GM19193 (cell line): ENCODE data around the gene NMRK1.

Source experiments
- POLR2A ChIP-seq: IDR thresholded peaks from 4 replicates; pipeline ENCODE4 v1.6.1; 2011; ENCODE audit not compliant: insufficient read depth, insufficient read length; ENCODE audit errors: extremely low read depth

NMRK1 gene

GRCh38 chr9:75046725-75047345 is 41.1 kb downstream of the NMRK1 start:
- TF ChIP-seq POLR2A = no peak

DNA sequence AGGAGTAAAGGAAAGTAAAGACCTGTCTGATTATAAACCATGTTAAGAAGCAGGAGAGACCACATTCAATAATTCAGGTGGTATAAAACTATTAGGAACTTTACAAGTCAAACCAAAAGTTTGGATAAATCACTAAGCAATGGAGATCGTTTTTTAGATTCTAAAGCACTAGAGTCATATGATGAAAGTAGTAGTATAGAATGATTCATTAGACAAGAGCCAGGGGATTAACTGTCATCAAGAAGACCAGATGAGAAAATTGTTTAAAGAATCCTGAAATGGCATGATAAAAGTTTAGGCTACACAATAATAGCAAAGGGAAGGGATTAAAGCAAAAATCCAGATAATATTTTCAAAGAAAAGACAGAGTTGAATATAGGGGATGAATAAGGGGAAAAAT is 46.9 kb downstream of the NMRK1 start:
- no peak for TF ChIP-seq POLR2A

- no peak for TF ChIP-seq POLR2A
These were observed 48.2 kb downstream of the NMRK1 start for GRCh38 chr9:75039801-75040200.

- no peak for TF ChIP-seq POLR2A
These were observed 48.9 kb downstream of the NMRK1 start for GRCh38 chr9:75039009-75039408.

GRCh38 chr9:75036793-75037192 is 51.2 kb downstream of the NMRK1 start:
- TF ChIP-seq POLR2A = no peak

DNA sequence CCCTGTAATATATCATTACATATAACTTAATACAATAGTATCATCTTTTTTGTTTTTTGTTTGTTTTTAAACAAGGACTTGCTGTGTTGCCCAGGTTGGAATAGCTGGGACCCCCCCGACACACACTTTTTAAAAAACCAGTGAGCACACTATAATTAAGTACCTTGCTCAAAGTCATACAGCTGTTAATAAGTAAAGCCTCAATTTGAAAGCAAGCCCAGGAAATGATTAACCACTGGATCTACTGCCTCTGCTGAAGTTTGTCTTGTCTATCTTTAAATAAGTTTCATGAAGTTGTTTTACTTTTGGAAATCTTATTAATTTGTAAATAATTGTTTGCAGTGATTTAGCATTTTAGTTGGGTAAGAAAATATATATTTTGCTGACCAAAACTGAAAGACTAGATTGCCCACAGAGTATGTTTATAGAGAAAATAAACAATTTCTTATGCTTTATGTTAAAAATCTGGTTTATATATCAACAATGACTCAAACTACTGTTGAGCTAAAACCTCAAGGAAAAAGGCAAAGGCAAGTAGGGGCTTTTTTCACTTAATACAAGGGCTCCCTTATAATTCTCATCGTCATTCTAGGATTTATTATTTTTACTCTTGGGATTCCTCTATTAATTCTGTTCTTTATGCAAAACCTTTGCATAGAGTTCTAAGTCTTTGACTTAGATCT is 54.0 kb downstream of the NMRK1 start:
- no peak for TF ChIP-seq POLR2A

DNA sequence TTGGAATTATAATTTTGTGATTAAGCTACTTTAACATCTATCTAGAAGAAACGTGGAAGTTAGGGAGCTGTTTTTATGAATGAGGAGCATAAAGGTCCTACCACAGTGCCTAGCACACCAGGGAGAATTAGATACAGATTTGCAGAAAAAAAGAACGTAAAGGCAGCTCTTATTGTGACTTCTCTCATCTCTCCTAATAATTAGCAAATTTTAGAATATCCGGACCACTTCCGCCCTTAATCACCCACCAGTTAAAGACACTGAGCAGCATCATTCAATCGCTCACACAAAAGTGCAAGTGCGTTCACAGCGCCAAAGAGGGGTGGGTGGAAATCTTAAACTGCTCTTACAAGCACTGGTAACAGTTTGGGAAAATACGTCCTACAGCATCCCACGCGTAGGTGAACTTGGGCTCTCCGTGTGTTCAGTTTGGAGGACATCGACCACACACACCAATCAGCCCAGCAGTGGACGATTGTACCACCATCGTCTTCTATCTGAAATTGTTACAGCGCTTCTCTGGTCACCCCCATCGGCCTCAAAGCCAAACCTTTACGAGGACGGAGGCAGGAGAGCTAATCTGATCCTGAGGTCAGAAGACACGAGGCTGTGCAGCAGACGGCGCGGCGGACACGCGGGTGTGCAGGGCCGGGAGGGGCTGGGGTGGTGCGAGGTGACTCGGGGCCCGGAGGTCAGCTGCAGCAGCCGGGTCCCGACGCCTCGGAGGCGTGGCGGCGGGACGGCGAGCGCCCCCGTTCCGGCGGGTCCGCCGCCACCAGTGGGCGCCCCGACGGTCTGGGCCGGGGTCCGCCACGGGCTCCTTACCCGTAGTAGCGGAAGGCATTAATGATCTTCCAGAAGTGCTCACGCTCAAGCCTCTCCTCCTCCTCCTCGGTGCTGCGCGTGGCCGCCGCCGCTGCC is 60.5 kb downstream of the NMRK1 start:
- no peak for TF ChIP-seq POLR2A

DNA sequence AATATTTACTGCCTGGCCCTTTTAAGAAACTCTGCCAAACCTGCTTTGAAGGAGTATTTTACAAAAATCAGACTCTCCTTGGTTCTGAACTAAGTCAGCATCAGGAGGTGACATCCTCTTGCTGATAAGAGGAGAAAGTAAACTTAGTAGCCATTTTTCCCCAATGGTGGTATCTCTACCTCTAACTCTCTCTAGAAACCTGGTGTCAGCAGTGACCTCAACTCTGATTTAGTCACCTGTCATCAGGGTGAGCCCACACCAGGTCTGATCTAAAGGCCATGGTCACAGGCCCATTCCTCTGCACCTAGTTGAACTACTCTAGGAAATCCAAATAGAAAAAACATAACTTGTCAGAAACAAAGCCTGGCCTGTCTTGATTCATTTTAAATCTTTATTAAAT is 64.1 kb downstream of the NMRK1 start:
- TF ChIP-seq POLR2A = no peak

- TF ChIP-seq POLR2A = no peak
These were observed 68.3 kb downstream of the NMRK1 start for GRCh38 chr9:75019654-75020053.

- no peak for TF ChIP-seq POLR2A
These were observed 68.9 kb downstream of the NMRK1 start for GRCh38 chr9:75019022-75019421.

DNA sequence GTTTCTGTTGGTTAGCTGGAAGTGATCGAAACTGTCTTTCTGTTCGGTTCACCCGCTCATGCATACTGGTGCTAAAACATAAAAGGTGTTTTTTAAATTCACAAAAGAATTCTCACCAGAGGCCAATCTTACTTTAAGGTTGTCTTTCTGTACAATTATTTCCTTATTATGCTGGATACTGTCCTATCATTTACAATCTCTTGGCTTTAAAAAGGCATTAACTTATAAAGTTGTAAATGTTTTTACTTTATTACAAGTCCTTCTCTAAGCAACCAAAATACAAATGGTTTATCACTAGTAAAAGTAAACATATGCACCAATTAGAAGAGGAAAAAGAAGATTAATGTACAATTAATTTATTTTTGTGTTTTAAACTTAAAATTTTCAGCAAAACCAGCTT is 70.6 kb downstream of the NMRK1 start:
- TF ChIP-seq POLR2A = no peak

DNA sequence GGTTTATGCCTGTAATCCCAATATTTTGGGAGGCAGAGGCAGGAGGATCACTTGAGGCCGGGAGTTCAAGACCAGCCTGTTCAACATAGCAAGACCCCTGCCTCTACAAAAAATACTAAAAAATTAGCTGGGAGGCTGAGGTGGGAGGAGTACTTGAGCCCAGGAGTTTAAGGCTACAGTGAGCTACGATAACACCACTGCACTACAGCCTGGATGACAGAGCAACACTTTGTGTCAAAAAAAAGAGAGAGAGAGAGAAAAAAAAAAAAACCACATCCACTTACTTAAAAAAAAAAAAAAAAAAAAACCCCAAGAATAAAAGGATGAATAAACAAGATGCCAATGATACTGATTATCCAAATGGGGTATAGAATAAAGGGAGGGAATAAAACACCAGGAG is 74.2 kb downstream of the NMRK1 start:
- TF ChIP-seq POLR2A = no peak
